ENCODE measurements around the gene FPR1. TPM values are rescaled to one million over a fixed set of nuclear protein-coding genes. Genes with fewer than 3 reads are reported as not detected.
A peak's percentile ranks its signal among the peaks of the same experiment; 100 is the strongest.

FPR1 gene
- total and polyA plus RNA-seq, 2 of the 4 experiments (the other 2 are of a cell fraction): not detected

GRCh38 chr19:51783372-51783771 is 31.7 kb upstream of the FPR1 start:
- Histone ChIP-seq H2BK15ac (ENCODE audit: low read depth, low read length) (no peak overlapping the region), H3K27ac (ENCODE audit: insufficient read depth, low read length) (no peak overlapping the region), H3K27me3 (ENCODE audit: control insufficient read depth, insufficient read depth, low read length) (peaks cover 2% of the 10 kb centered on the region; the same call in 1 of the 2 replicates), H3K23ac (ENCODE audit: low read depth, low read length) (no peak overlapping the region), H3K9me3 (ENCODE audit: control insufficient read depth, insufficient read depth, low read length) (no peaks in the 10 kb centered on the region), H2BK5ac (ENCODE audit: low read depth, low read length, poor library complexity, severe bottlenecking) (no peak overlapping the region), H4K20me1 (ENCODE audit: insufficient read depth, low read length) (no peaks in the 10 kb centered on the region), H3K56ac (ENCODE audit: extremely low read depth, insufficient read depth, low read length) (no peak overlapping the region), H3K9ac (ENCODE audit: low read depth, low read length) (no peak overlapping the region), H3K4me1 (ENCODE audit: control insufficient read depth, insufficient read depth, low read length) (no peaks in the 10 kb centered on the region), H4K91ac (ENCODE audit: insufficient read depth, low read depth, low read length) (no peak overlapping the region), H3K36me3 (ENCODE audit: control insufficient read depth, insufficient read depth, low read length) (no peaks in the 10 kb centered on the region), H3K14ac (replicated peaks; ENCODE audit: low read depth, low read length) (no peak overlapping the region), H3K18ac (ENCODE audit: low read depth, low read length) (no peak overlapping the region), H2BK120ac (ENCODE audit: low read depth, low read length) (no peak overlapping the region), H3K4me2 (ENCODE audit: low read depth, low read length) (no peak overlapping the region), H3K4ac (ENCODE audit: low read depth, low read length) (no peak overlapping the region), H2AK5ac (ENCODE audit: low read depth, low read length) (no peak overlapping the region), H3K4me3 (ENCODE audit: insufficient read depth, low read depth, low read length) (no peak overlapping the region), H4K5ac (ENCODE audit: low read depth, low read length) (no peak overlapping the region), H3K79me1 (ENCODE audit: low read depth in 1 of 2, low read length in 2 of 2) (no peaks in the 10 kb centered on the region), H2AFZ (replicated peaks; ENCODE audit: low read length, poor library complexity) (no peak overlapping the region), H2BK20ac (ENCODE audit: low read depth, low read length) (no peak overlapping the region), H2AK9ac (replicated peaks; ENCODE audit: low read depth, low read length, poor library complexity) (no peak overlapping the region), H3K9me1 (ENCODE audit: insufficient read depth, low read length) (no peaks in the 10 kb centered on the region), H4K8ac (ENCODE audit: low read depth in 2 of 2, low read length in 2 of 2) (no peak overlapping the region)
- intact Hi-C loops (cut with micrococcal nuclease): no loop called here
- ATAC-seq (ENCODE audit: low read depth) (no peak), DNase-seq (no peak)
- no CpG with 5 or more reads among the region's 3 CpGs for WGBS, 2 experiments (ENCODE audit: extremely low coverage in 2 of 2, insufficient read length in 1 of 2)
- in situ Hi-C loops (cut with MboI; ENCODE audit: low sequenced_read_pairs): no loop called here
- dilution Hi-C loops (cut with HindIII; ENCODE audit: low sequenced_read_pairs, unreplicated experiment): no loop called here
- CTCF ChIA-PET: no interaction called here
- no TSS peak for BruUV-seq (replicated peaks)
- TF ChIP-seq CTCF (conservative IDR thresholded peaks at IDR 0.05; ENCODE audit: low read depth, low read length): peak; percentile 25; the same call in 1 of the 2 replicates
- TF ChIP-seq FOS (IDR thresholded peaks at IDR 0.05; ENCODE audit: low read depth, low read length): no peak
- TF ChIP-seq RFX5 (IDR thresholded peaks at IDR 0.05; ENCODE audit: low read depth, low read length): no peak
- POLR2A ChIA-PET (ENCODE audit: unreplicated experiment): no interaction called here
